ENCODE measurements around the gene BMP5. TPM values are rescaled to one million over a fixed set of nuclear protein-coding genes. Genes with fewer than 3 reads are reported as not detected.

BMP5 gene
- total RNA-seq, 1 experiment from 2014 or later: not detected

- CTCF ChIA-PET: interaction anchor here (0.5 kb wide), 1 partner anchor 19 kb away, joined by 4 read pairs; no protein-coding TSS in a partner anchor
- H3K9me3 Mint-ChIP-seq (ENCODE audit: low read depth, unreplicated experiment): no peaks in the 10 kb centered on the region
- no peaks in the 10 kb centered on the region for H3K36me3 Mint-ChIP-seq (ENCODE audit: insufficient read depth, unreplicated experiment)
- no peaks in the 10 kb centered on the region for H3K4me1 Mint-ChIP-seq (ENCODE audit: low read depth, unreplicated experiment)
- BruUV-seq (replicated peaks): no TSS peak
- H3K4me3 Mint-ChIP-seq (ENCODE audit: low read depth, unreplicated experiment): no peak overlapping the region
- no peak for TF ChIP-seq CTCF (IDR thresholded peaks at IDR 0.05; ENCODE audit: unreplicated experiment)
- no peak for DNase-seq
- H3K27me3 Mint-ChIP-seq (ENCODE audit: unreplicated experiment): no peaks in the 10 kb centered on the region
- peak overlapping the region; percentile 25 for H3K27ac Mint-ChIP-seq (ENCODE audit: unreplicated experiment)
- intact Hi-C loops (cut with micrococcal nuclease; ENCODE audit: unreplicated experiment): no loop called here
These were observed 81.1 kb downstream of the BMP5 start for GRCh38 chr6:55794136-55794812.

- CTCF ChIA-PET: no interaction called here
- H3K27ac Mint-ChIP-seq (ENCODE audit: unreplicated experiment): no peak overlapping the region
- H3K4me1 Mint-ChIP-seq (ENCODE audit: low read depth, unreplicated experiment): no peaks in the 10 kb centered on the region
- no peak for DNase-seq
- H3K27me3 Mint-ChIP-seq (ENCODE audit: unreplicated experiment): no peaks in the 10 kb centered on the region
- no peaks in the 10 kb centered on the region for H3K36me3 Mint-ChIP-seq (ENCODE audit: insufficient read depth, unreplicated experiment)
- no TSS peak for BruUV-seq (replicated peaks)
- H3K4me3 Mint-ChIP-seq (ENCODE audit: low read depth, unreplicated experiment): no peak overlapping the region
- intact Hi-C loops (cut with micrococcal nuclease; ENCODE audit: unreplicated experiment): no loop called here
- no peak for TF ChIP-seq CTCF (IDR thresholded peaks at IDR 0.05; ENCODE audit: unreplicated experiment)
- H3K9me3 Mint-ChIP-seq (ENCODE audit: low read depth, unreplicated experiment): no peaks in the 10 kb centered on the region
These were observed 90.1 kb downstream of the BMP5 start for GRCh38 chr6:55785273-55785672.

- intact Hi-C loops (cut with micrococcal nuclease; ENCODE audit: unreplicated experiment): no loop called here
- Mint-ChIP-seq H3K9me3 (ENCODE audit: low read depth, unreplicated experiment) (peaks cover 2% of the 10 kb centered on the region), H3K4me1 (ENCODE audit: low read depth, unreplicated experiment) (no peaks in the 10 kb centered on the region), H3K4me3 (ENCODE audit: low read depth, unreplicated experiment) (no peak overlapping the region), H3K36me3 (ENCODE audit: insufficient read depth, unreplicated experiment) (no peaks in the 10 kb centered on the region), H3K27ac (ENCODE audit: unreplicated experiment) (no peak overlapping the region), H3K27me3 (ENCODE audit: unreplicated experiment) (peaks cover 12% of the 10 kb centered on the region)
- no peak for TF ChIP-seq CTCF (IDR thresholded peaks at IDR 0.05; ENCODE audit: unreplicated experiment)
- CTCF ChIA-PET: no interaction called here
- no TSS peak for BruUV-seq (replicated peaks)
- no peak for DNase-seq
These were observed 93.1 kb downstream of the BMP5 start for GRCh38 chr6:55782275-55782674.

- Mint-ChIP-seq H3K36me3 (ENCODE audit: insufficient read depth, unreplicated experiment) (no peaks in the 10 kb centered on the region), H3K4me3 (ENCODE audit: low read depth, unreplicated experiment) (no peak overlapping the region), H3K27ac (ENCODE audit: unreplicated experiment) (no peak overlapping the region), H3K9me3 (ENCODE audit: low read depth, unreplicated experiment) (peaks cover 2% of the 10 kb centered on the region), H3K4me1 (ENCODE audit: low read depth, unreplicated experiment) (no peaks in the 10 kb centered on the region), H3K27me3 (ENCODE audit: unreplicated experiment) (peaks cover 12% of the 10 kb centered on the region)
- CTCF ChIA-PET: no interaction called here
- no peak for DNase-seq
- TF ChIP-seq CTCF (IDR thresholded peaks at IDR 0.05; ENCODE audit: unreplicated experiment): no peak
- intact Hi-C loops (cut with micrococcal nuclease; ENCODE audit: unreplicated experiment): no loop called here
- no TSS peak for BruUV-seq (replicated peaks)
These were observed 96.7 kb downstream of the BMP5 start for GRCh38 chr6:55778705-55779104.

Measured in Calu3 (cell line).